Measurements from ENCODE around the gene NRG2.

NRG2 gene

DNA sequence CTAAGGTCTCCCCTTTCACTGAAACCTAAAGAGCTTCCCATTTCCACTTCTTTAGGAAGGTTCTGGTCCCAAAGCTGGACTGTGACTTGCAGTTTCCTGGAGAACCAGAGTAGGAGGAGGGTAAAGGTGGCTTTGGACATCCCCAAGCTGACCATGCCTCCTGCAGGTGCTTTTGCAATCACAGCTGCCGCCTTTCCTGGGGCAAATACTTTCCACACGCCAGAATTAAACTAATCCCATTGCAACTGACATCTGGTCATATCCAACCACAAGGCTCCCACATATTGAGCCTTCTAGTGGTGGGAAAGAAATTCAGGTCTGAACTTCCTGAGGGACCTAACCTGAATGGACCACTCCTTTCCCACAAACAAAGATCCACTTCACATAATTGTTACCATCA is 92.7 kb downstream of the NRG2 start:
- no peak for DNase-seq (ENCODE audit: low read depth)
- TF ChIP-seq, protein P1, sequence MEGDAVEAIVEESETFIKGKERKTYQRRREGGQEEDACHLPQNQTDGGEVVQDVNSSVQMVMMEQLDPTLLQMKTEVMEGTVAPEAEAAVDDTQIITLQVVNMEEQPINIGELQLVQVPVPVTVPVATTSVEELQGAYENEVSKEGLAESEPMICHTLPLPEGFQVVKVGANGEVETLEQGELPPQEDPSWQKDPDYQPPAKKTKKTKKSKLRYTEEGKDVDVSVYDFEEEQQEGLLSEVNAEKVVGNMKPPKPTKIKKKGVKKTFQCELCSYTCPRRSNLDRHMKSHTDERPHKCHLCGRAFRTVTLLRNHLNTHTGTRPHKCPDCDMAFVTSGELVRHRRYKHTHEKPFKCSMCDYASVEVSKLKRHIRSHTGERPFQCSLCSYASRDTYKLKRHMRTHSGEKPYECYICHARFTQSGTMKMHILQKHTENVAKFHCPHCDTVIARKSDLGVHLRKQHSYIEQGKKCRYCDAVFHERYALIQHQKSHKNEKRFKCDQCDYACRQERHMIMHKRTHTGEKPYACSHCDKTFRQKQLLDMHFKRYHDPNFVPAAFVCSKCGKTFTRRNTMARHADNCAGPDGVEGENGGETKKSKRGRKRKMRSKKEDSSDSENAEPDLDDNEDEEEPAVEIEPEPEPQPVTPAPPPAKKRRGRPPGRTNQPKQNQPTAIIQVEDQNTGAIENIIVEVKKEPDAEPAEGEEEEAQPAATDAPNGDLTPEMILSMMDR (IDR thresholded peaks at IDR 0.05; ENCODE audit: low read depth, low read length, missing control alignments): no peak
- no peak overlapping the region for H3K4me3 ChIP-seq (ENCODE audit: low read depth, low read length)
- in situ Hi-C loops (cut with HindIII; ENCODE audit: low sequenced_read_pairs): loop anchor here (25.0 kb wide), 1 partner anchor 163 kb away; the partner anchor contains the start of gene PSD2

DNA sequence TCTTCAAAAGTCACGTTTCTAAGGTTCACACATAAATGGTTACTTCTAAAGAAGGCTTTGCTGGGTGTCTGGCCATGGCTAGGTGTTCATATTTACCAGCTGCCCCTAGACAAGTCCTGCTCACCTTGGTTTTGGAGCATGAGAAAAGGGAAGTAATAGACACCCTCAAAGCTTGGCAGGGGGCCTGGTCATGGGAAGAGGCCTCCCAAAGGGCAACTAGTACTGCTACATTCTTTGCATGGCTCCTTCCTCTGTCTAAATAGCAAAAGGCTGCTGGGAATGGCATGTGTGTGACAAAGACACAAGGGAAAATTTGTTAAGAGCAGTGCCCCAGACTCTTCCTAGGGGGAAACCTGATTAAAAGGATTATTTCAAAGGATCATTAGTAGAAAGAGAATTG is 93.4 kb downstream of the NRG2 start:
- in situ Hi-C loops (cut with HindIII; ENCODE audit: low sequenced_read_pairs): loop anchor here (25.0 kb wide), 1 partner anchor 162 kb away; the partner anchor contains the start of gene PSD2
- no peak for DNase-seq (ENCODE audit: low read depth)
- H3K4me3 ChIP-seq (ENCODE audit: low read depth, low read length): no peak overlapping the region
- TF ChIP-seq, protein P1 (IDR thresholded peaks at IDR 0.05; ENCODE audit: low read depth, low read length, missing control alignments): no peak

DNA sequence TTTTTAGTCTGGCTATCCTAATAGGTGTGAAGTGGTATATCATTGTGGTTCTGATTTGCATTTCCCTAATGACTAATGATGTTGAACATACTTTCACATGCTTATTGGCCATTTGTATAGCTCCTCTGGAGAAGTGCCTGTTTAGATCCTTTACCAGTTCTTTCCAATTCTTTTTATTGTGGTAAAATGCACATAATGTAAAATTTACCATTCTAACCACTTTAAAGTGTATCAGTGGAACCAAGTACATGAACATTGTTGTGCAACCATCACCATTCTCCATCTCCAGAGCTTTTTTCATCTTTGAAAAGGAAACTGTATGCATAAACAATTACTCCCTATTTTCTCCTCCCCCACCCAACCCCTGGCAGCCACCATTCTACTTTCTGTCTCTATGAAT is 95.4 kb downstream of the NRG2 start:
- TF ChIP-seq, protein P1 (IDR thresholded peaks at IDR 0.05; ENCODE audit: low read depth, low read length, missing control alignments): no peak
- H3K4me3 ChIP-seq (ENCODE audit: low read depth, low read length): no peak overlapping the region
- in situ Hi-C loops (cut with HindIII; ENCODE audit: low sequenced_read_pairs): no loop called here
- DNase-seq (ENCODE audit: low read depth): no peak

DNA sequence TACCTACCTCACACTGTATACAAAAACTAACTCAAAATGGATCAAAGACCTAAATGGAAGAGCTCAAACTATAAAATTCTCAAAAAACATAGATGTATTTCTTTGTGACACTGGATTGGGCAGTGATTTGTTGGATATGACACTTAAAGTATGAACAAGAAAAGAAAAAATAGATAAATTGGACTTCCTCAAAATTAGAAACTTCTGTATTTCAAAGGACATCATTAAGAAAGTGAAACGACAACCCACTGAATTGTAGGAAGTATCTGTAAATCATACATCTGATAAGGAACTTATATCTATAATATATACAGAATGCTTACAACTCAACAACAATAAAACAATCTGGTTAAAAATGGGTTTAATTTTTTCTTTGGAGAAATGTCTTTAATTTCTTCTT is 96.7 kb downstream of the NRG2 start:
- TF ChIP-seq, protein P1 (IDR thresholded peaks at IDR 0.05; ENCODE audit: low read depth, low read length, missing control alignments): no peak
- no peak overlapping the region for H3K4me3 ChIP-seq (ENCODE audit: low read depth, low read length)
- no peak for DNase-seq (ENCODE audit: low read depth)
- in situ Hi-C loops (cut with HindIII; ENCODE audit: low sequenced_read_pairs): no loop called here

DNA sequence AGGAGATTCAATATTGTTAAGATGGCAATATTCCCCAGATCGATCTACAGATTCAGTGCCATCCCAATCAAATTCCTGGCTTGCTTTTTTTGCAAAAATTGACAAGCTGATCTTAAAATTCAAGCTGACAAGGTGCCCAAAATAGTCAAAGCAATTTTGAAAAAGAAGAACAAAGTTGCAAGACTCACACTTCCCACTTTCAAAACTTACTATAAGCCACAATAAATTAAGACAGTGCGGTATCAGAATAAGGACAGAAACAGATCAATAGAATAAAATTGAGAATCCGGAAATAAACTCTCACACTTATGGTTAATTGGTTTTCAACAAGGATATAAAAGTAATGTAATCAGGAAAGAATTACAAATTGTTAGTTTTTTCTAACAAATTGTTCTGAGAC is 97.1 kb downstream of the NRG2 start:
- in situ Hi-C loops (cut with HindIII; ENCODE audit: low sequenced_read_pairs): no loop called here
- no peak overlapping the region for H3K4me3 ChIP-seq (ENCODE audit: low read depth, low read length)
- TF ChIP-seq, protein P1 (IDR thresholded peaks at IDR 0.05; ENCODE audit: low read depth, low read length, missing control alignments): no peak
- no peak for DNase-seq (ENCODE audit: low read depth)

DNA sequence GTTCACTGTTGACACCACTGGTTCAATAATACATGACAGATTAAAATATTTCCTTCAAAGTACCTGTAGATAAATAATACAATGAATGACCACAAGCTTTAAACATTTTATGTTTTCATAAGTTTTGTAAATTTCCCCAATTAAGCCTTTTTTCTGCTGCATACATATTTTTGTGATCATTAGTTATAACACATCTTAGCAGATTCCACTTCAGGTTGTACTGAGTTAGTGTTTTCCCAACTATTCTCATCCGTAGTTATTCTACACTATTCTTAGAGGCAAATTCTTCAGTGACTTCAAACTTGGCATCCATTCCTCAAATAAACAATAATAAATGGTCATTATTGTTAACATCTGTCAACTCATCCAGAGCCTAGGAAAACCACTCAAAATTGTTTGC is 100.9 kb downstream of the NRG2 start:
- no peak for DNase-seq (ENCODE audit: low read depth)

More for the DNA sequence above, 100.9 kb downstream of the NRG2 start:
- H3K4me3 ChIP-seq (ENCODE audit: low read depth, low read length): no peak overlapping the region
- in situ Hi-C loops (cut with HindIII; ENCODE audit: low sequenced_read_pairs): no loop called here
- TF ChIP-seq, protein P1 (IDR thresholded peaks at IDR 0.05; ENCODE audit: low read depth, low read length, missing control alignments): no peak
